ENCODE data around the gene MIA3.
"Not testable (repeated sequence)": the region's sequence is repeated elsewhere in the genome, so short reads cannot be mapped to it uniquely, and the experiment has no call there.

The MIA3 gene, protein sequence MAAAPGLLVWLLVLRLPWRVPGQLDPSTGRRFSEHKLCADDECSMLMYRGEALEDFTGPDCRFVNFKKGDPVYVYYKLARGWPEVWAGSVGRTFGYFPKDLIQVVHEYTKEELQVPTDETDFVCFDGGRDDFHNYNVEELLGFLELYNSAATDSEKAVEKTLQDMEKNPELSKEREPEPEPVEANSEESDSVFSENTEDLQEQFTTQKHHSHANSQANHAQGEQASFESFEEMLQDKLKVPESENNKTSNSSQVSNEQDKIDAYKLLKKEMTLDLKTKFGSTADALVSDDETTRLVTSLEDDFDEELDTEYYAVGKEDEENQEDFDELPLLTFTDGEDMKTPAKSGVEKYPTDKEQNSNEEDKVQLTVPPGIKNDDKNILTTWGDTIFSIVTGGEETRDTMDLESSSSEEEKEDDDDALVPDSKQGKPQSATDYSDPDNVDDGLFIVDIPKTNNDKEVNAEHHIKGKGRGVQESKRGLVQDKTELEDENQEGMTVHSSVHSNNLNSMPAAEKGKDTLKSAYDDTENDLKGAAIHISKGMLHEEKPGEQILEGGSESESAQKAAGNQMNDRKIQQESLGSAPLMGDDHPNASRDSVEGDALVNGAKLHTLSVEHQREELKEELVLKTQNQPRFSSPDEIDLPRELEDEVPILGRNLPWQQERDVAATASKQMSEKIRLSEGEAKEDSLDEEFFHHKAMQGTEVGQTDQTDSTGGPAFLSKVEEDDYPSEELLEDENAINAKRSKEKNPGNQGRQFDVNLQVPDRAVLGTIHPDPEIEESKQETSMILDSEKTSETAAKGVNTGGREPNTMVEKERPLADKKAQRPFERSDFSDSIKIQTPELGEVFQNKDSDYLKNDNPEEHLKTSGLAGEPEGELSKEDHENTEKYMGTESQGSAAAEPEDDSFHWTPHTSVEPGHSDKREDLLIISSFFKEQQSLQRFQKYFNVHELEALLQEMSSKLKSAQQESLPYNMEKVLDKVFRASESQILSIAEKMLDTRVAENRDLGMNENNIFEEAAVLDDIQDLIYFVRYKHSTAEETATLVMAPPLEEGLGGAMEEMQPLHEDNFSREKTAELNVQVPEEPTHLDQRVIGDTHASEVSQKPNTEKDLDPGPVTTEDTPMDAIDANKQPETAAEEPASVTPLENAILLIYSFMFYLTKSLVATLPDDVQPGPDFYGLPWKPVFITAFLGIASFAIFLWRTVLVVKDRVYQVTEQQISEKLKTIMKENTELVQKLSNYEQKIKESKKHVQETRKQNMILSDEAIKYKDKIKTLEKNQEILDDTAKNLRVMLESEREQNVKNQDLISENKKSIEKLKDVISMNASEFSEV (N-terminal part only)

DNA sequence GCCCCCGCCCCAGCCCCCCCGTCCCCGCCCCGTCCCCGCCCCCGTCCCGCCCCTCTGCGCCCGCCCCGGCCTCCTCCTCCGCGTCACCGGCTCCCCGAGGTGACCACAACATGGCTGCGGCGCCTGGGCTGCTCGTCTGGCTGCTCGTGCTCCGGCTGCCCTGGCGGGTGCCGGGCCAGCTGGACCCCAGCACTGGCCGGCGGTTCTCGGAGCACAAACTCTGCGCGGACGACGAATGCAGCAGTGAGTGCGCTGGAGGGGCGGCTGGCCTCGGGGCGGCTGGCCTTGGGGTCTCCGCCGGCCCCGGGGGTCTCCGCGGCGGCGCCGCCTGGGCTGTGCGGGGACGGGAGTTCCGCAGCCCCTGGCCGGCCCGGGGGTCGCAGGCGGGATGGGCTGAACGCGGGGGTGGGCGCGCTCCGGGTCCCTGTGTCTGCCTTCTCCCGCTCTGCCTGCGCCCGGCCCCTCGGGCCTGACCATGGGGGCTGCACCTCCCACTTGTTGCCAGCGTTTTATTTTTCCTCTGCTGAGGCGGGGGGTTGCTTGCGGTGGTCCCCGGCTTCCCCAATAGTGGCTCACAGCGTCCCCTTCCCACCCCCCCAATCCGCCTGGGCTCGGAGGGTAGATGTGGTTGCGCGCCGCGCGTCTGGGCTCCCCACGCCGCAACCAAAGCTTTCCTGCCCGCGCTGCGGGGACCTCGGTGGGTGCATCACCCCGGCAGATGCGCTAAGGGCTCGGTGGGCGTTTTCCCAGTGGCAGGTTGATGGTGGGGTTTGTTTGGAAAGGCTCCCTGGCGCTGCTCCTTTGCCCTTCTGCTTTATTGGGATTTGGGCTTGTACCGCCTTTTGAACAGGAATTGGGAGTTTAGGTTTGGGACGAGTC lies at the start of gene MIA3:
TSS of gene MIA3 (plus strand) at position 97 of the 879 bp plus-strand sequence. CDS start at position 111, 14 bp downstream.
- peak; percentile 93 for DNase-seq (ENCODE audit: low spot score)

DNA sequence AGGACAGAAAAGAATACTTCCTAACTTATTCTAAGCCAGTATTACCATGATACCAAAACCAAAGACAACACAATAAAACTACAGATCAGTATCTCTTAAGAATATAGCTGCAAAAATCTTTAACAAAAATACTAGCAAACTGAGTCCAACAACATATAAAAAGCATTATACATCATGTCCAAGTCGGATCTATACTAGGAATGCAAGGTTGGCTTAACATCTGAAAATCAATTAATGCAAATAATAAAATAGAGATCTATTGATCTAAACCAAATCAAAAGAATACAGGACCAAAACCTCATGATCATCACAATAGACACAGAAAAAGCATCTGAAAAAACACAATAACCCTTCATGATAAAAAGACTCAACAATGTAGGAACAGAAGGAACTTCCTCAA lies 47.1 kb upstream of the MIA3 start:
- no peak for DNase-seq (ENCODE audit: low spot score)

DNA sequence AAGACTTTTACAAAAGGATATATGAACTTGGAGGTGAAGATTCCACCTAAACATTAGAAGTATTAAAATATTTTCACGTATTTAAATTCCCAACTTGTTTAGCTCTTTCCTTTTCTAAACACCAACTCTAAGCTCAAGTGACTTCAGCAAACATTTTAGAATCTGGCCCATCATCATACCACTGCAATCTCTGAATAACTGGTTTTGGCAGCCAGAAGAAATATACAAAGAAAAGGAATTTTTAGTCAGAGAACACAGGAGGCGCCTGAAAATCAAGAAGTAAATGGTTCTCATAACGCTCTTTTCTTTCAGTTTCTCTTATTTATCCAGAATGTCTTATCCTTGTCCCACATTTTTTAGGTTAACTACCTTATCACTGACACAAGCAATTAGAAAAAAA lies 38.6 kb upstream of the MIA3 start:
- no peak for DNase-seq (ENCODE audit: low spot score)

DNA sequence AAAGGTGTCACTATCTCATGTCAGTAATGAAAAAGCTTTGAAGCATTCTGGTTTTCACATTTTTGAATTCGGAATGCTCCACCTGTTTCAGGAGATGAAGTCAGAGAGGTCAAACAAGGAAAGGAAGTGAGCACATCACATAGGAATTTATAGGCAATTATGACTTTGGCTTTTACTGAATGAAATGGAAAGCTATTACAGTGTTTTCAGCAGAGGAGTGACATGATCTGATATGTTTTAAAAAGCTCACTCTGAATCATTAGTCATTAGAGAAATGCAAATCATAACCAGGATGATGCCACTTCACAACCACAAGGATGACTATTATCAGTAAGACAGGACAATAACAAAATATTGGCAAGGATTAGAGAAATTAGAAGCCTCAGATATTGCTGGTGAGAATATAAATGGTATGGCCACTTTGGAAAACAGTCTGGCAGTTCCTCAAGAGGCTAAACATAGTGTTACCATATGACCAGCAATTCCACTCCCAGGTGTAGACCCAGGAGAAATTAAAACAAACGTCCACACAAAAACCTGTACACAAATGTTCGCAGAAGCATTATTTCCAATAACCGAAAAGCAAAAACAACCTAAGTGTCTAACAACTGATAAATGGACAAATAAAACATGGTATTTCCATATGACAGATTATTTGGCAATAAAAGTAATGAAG lies 35.7 kb upstream of the MIA3 start:
- DNase-seq (ENCODE audit: low spot score) = peak; percentile 11

DNA sequence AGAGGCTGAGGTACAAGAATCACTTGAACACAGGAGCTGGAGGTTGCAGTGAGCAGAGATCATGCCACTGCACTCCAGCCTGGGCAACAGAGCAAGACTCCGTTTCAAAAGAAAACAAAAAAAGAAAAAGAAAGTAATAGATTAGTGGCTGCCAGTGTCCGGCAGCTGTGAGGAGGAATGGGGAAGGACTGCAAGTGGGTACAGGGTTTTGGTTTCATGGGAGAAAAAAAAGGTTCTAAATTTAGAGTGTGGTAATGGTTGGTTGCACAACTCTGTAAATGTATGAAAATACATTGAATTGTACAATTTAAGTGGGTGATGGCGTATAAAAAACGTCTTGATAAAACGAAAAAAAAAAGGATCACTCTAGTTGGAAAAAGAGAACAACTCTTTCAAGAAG lies 34.8 kb upstream of the MIA3 start:
- DNase-seq (ENCODE audit: low spot score) = no peak

DNA sequence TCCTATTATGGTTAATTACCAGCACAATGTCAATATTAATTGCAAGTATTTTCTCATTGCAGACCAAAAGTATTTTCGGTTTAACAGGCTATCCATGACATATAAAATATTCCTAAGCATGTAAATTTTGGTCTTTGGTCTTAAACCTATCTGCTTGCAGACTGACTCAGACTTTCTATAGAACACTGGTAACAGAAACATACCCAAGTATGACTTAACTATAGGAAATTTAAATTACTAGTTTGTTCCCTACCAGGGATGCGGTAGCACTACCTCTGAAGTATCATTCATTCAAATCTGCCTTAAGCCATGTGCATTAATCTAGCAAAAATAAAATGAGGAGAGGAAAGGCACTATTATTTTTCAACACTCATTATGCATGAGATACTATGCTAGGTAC lies 31.1 kb upstream of the MIA3 start:
- DNase-seq (ENCODE audit: low spot score) = no peak

DNA sequence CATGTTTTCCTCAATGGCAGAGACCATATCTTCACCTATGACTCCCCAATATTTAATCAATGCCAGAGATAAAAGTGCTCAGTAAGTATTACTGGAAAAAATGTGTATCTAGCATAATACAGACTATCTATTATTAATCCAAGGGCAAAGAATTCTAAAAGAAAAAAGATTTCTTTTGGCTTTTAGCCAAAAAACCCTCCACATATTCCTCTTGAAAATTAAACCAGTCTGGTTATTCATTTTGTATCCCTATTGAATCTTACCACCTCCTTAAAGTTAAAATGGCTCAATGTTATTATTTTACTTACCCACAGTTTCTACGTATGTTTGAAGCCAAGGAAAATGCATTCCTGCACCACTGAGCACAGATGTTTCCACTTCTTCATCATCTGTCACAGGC lies 29.8 kb upstream of the MIA3 start:
- peak; percentile 2 for DNase-seq (ENCODE audit: low spot score)

DNA sequence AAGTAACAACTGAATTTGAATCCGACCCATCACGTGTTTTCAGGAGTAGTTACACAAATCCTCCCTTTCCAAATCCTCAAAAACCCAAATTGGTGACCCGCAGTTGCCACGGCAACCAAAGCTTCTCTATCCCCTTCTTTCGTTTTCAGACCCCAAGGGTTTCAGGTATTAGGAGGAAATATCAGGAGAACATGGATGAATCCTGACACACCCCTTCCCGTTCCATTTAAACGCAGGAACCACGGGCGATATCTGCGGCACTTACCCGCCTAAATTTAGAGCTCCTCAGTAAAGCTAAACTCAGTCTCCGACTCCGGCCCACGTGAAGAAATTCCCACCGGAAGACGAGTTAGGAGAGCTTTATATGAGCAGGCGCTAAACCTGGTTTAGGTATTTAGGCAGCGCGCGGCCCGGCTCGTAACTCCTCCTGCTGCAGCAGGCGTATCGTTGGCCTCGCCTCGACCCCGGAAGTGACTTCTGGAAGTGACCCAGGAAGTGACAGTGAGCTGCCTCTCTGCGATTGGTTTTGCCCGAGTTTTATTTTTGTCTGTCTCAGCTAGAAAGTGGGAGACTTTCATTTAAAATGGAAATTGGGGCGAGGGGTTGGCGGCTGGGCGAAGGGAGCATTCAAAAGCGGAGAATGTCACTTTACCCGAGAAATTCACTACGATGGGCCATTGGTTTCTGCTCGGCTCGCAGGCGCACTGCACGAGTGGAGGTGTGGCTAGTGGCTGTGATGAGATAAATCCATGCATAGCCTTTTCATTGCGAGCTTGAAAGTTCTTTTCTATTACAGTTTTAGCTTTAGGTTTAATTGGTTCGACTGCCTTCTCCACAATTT lies 28.2 kb upstream of the MIA3 start, which contains the start of gene TAF1A:
TSS of gene TAF1A (minus strand) at position 472 of the 841 bp plus-strand sequence.
- DNase-seq (ENCODE audit: low spot score) = peak; percentile 90

DNA sequence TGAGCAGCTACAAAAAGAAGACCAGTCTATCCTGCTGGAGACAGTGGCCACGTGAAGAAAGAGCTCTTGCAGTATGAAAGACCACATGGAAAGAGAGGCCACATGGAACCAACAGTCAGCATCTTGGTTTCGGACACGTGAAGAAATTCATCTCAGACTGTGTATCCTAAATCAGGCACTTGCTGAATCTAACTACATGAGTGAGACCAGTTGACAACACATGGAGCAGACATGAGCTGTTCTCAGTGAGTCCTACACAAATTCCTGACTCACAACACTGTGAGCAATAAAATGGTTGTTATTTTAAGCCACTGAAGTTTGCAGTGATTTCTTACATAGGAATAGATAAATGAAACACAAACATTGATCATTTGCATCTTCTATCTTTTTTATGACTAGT lies 25.7 kb upstream of the MIA3 start:
- peak; percentile 27 for DNase-seq (ENCODE audit: low spot score)

DNA sequence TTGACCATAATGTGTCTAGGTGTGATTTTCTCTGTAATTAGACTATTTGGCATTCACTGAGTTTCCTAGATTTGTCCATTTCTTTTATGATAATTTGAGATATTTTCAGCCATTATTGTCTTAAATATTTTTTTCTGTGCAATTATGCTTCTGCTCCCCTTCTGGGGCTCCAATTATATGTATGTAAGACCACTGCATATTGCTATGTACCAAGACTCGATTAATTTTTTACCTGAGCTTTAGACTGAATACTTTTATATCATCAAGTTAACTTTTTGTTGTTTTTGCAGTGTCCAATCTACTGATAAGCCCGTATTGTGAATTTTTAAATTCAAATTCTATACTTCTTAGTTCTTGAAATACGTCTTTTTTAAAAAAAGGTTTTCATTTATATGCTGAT lies 23.1 kb upstream of the MIA3 start:
- no peak for DNase-seq (ENCODE audit: low spot score)

DNA sequence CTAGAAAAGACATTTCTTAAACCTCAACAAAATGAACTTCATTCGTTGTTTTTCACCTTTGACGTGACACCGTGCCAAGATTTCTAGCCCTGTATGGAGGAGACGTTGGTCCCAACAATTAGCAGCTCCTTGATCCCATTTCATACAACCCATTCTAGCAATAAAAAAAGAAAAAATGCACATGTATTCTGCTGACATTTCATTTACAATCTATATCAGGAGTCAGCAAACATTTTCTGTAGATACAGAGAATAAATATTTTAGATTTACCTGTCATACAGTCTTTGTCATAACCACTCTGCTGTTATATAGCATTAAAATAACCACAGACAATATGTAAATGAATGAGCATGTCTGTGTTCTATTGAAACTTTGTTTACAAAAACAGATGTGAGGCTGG lies 21.2 kb upstream of the MIA3 start:
- DNase-seq (ENCODE audit: low spot score) = no peak

DNA sequence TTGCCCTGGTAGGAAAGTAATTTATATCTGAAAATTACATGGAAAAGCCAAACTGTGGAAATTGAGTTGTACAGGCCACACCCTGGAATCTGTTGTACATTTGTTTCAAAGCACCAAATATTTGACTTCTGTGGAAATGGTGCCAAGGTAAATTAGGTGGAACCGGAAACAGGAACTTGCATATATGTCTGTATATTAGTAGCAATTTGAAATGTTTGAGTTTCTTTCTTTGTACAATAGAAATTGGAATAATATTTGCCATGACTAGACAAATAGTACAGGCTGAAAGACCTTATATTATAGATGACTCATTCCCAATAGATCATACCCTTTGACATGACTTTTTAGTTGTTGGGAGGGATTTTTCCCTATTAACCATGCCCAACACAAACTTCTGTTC lies 17.6 kb upstream of the MIA3 start:
- DNase-seq (ENCODE audit: low spot score) = peak; percentile 6

DNA sequence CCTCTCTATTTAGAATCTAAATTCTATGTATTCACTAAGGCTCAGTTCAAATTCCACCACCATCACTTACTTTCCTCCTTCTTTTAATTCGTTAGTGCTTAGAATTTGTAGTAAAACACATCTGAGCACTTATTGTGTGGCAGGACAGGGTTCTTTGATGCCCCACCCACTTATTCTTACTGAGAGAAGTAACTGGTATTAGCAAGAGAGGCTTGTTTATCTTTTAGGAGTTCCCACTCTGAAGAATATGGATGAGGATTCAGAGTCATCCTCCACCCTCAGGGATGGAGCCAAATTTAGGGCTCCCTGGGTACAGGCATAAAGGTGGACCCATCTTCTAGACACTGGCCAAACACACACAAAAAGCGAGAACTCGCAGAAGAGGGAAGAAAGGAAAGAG lies 16.6 kb upstream of the MIA3 start:
- no peak for DNase-seq (ENCODE audit: low spot score)

DNA sequence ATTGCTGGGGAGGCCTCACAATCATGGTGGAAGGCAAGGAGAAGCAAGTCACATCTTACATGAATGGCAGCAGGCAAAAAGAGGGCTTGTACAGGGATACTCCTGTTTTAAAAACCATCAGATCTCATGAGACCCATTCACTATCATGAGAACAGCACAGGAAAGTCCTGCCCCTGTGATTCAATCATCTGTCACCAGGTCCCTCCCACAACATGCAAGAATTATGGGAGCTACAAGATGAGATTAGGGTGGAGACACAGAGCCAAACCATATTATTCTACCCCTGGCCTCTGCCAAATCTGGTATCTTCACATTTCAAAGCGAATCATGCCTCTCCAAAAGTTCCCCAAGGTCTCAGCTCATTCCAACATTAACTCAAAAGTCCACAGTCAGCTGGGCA lies 11.1 kb upstream of the MIA3 start:
- DNase-seq (ENCODE audit: low spot score) = no peak

DNA sequence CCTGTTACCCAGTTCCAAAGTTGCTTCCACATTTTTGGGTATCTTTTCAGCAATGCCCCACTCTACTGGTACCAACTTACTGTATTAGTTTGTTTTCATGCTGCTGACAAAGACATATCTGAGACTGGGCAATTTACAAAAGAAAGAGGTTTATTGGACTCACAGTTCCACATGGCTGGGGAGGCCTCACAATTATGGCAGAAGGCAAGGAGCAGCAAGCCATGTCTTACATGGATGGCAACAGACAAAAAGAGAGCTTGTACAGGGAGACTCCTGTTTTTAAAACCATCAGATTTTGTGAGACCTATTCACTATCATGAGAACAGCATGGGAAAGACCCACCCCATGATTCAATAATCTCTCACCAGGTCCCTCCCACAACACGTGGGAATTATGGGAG lies 8.8 kb upstream of the MIA3 start:
- DNase-seq (ENCODE audit: low spot score) = not testable (repeated sequence)

DNA sequence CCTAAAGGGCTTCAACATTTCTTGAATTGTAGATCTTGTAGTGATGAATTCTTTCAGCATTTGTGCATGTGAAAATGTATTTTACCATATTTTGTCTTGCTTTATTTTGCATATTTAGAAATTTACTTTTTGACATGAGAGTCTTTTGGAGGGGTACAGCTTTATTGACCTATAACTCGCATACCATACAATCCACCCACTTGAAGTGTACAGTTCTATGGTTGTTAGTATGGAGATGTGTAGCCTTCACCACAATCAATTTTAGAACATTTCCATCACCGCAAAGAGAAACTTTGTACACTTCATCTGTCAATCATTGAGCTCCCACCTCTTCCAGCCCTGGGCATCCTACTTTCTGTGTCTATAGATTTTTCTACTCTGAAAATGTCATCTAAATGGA lies 7.2 kb upstream of the MIA3 start:
- no peak for DNase-seq (ENCODE audit: low spot score)

DNA sequence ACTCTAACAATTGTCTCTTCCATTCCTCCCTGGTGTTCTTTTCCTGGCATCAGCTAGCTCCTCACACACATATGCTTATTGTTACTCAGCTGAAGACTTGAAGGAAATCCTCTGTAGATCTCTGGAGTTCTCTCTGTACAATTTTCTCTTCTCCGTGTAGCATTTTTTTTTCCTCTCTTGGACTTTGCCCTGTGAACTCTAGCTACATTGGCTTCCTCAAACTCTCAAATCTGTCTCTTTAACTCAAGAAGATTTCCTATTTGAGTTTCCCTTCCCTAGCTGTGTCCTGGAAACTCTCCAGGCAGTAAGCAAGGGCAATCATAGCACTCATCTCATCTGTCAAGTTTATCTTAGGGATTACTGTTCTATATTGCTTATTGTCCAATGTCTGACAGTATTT lies 4.3 kb upstream of the MIA3 start:
- no peak for DNase-seq (ENCODE audit: low spot score)

DNA sequence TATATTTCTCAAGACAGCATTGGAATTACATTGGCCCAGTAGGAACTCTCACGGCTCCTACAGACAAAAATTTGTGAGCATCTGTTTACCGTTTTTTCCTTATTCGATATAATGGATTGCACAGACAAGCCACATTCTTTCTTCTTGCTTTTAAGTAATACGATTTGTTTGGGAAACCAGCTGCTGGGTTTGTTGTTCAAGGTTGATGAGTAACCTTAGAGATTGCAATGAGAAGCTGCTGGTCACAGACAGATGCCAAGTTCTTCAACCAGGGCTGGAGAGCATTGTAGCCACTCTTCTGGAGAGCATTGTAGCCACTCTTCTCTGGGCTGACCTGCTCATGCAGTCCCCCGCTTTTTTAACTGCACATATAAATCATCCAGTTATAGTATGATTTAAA lies 1.4 kb upstream of the MIA3 start:
- peak; percentile 85 for DNase-seq (ENCODE audit: low spot score)

DNA sequence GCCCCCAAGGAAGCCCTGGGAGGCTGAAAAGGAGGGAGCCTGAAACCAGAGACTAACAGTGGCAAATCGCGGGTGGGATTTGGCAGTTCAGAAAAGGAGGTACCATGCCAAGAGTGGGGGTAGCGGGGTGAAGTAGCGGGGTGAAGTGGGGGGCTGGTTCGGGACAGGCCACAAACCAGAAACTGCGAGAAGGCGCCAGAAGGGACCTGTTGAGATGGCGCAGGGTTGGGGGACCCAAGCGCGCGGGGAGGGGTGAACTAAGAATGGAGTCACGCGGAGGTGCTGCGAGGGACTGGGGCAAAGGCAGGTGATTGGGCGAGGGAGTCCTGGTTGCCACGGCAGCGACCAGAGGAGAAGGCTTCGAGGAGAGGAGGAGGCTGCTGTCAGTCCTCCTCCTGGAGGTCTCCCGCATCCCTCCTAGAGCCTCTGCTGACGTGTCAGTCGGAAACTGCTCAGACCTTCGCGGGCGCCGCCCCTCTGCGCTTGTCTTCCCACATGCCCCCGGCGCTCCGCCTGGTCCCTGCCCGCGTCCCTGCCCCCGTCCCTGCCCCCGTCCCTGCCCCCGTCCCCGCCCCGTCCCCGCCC lies 438 bp upstream of the MIA3 start:
- DNase-seq (ENCODE audit: low spot score) = peak; percentile 91
